Measurements from ENCODE around the gene ARHGAP42.

The ARHGAP42 gene

DNA sequence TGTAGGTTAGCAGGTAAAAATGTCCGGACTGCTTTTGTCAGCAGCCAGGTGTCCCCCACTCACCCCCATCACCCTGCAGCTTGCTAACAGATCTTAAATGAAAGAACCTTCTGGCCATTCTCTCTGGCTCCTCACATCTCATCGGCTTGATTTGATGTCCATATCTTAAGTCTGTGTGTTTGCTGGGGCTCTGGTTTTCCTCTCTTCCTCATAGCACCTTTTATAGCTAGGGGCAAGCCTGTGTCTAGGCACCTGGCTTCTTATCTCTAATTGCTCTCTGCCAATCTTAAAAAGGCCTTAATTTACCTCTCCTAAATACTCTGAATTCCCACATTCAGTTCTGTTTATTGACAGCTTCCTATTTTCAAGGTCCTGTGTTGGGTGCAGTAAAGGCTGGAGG, 72.0 kb downstream of the ARHGAP42 start:
- DNase-seq (ENCODE audit: low read depth): no peak
- TF ChIP-seq, protein P1, sequence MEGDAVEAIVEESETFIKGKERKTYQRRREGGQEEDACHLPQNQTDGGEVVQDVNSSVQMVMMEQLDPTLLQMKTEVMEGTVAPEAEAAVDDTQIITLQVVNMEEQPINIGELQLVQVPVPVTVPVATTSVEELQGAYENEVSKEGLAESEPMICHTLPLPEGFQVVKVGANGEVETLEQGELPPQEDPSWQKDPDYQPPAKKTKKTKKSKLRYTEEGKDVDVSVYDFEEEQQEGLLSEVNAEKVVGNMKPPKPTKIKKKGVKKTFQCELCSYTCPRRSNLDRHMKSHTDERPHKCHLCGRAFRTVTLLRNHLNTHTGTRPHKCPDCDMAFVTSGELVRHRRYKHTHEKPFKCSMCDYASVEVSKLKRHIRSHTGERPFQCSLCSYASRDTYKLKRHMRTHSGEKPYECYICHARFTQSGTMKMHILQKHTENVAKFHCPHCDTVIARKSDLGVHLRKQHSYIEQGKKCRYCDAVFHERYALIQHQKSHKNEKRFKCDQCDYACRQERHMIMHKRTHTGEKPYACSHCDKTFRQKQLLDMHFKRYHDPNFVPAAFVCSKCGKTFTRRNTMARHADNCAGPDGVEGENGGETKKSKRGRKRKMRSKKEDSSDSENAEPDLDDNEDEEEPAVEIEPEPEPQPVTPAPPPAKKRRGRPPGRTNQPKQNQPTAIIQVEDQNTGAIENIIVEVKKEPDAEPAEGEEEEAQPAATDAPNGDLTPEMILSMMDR (conservative IDR thresholded peaks at IDR 0.05; ENCODE audit: low read depth, low read length): no peak
- no peak overlapping the region for H3K4me3 ChIP-seq (ENCODE audit: low read length)

DNA sequence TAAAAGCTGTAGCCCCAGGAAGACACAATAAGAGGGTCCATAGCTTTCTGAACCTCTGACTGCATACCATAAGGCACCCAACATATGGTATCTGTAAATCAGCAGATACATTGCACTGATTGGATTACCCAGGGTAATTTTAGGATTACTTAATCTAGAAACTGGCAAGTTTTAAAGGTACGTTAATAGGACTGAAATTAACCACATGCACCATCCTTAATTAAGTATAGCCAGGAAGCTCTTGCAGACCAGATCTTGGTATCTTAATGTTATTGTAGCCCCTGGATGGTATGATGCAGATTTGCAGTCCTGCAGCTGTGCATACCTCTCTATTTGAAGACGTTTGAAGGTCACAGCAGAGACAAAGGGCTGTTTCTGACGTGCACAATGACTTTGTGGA, 72.8 kb downstream of the ARHGAP42 start:
- no peak overlapping the region for H3K4me3 ChIP-seq (ENCODE audit: low read length)
- DNase-seq (ENCODE audit: low read depth): no peak
- TF ChIP-seq, protein P1 (conservative IDR thresholded peaks at IDR 0.05; ENCODE audit: low read depth, low read length): no peak

DNA sequence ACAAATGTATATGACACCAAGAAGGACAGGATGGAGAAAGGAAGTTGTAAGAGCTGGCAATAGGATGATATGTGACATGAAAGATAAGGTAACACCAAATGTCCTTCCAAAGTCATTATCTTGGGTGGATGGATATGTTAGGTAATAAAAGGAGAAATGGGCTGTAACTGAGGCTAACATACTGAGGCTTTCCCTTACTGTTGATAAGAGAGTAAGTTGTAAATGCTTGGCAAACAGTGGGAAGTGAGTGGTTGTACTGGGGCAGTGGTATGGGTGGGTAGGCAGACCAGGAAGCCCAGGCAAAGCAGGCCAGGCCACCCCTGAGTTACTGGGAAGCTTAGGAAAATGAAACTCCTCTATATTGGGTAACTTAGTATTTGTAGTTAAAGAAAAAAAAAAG, 73.7 kb downstream of the ARHGAP42 start:
- DNase-seq (ENCODE audit: low read depth): no peak
- TF ChIP-seq, protein P1 (conservative IDR thresholded peaks at IDR 0.05; ENCODE audit: low read depth, low read length): no peak
- no peak overlapping the region for H3K4me3 ChIP-seq (ENCODE audit: low read length)

DNA sequence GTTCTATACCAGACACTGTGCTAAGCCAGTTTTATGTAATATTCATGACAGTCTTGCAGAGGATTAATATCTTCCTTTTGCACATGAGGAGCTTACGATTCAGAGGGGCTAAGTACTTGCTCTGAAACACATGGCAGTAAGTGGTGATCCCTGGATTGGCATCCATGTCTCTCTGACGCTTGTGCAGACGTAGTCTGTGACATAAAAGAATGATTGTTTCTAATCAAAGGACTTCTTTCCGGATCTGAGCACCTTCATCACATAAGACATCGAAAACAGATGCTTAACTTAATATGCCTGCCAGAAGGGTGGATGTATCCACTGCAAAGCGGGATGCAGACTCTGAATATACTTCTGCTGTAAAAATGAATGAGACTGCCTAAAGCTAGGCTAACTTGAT, 74.8 kb downstream of the ARHGAP42 start:
- TF ChIP-seq, protein P1 (conservative IDR thresholded peaks at IDR 0.05; ENCODE audit: low read depth, low read length): no peak
- no peak for DNase-seq (ENCODE audit: low read depth)
- no peak overlapping the region for H3K4me3 ChIP-seq (ENCODE audit: low read length)

DNA sequence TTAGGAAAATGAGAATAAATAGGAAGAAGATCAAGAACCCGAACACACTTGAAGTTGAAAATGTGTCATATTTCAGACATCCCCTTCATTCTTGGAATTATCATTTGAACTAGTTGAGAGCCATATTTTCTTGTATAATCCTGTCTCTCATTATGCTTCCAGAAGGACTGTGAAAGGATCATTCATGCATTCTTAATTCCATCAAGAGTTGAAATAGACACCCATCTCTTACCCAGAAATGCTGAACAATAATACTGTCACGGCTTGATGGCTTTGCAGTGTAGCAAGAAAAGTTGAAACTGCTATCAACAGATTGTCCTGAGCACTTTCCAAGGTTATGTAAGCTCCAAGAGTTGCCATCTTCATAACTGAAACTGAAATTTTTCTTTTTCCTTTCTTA, 79.7 kb downstream of the ARHGAP42 start:
- DNase-seq (ENCODE audit: low read depth): no peak
- TF ChIP-seq, protein P1 (conservative IDR thresholded peaks at IDR 0.05; ENCODE audit: low read depth, low read length): no peak
- H3K4me3 ChIP-seq (ENCODE audit: low read length): no peak overlapping the region

DNA sequence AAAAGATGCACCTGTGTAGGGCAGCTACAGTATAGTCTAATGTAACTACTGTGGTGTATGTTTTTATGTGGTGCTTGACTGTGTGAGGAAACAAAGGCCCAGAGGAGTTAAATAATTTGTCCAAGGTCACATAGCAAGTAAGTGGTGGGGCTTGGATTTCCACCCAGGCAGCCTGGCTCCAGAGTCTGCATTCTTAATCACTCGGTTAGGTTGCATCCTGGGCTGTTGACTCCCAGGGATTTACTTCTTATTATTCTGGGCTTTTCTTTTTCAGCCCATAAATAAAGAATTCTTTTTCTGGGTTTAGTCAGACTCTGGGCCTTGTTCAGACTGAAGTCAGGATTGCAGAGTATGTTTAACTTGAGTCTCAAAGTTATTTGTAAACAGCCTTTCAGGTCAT, 82.1 kb downstream of the ARHGAP42 start:
- H3K4me3 ChIP-seq (ENCODE audit: low read length): no peak overlapping the region
- no peak for DNase-seq (ENCODE audit: low read depth)
- TF ChIP-seq, protein P1 (conservative IDR thresholded peaks at IDR 0.05; ENCODE audit: low read depth, low read length): no peak

DNA sequence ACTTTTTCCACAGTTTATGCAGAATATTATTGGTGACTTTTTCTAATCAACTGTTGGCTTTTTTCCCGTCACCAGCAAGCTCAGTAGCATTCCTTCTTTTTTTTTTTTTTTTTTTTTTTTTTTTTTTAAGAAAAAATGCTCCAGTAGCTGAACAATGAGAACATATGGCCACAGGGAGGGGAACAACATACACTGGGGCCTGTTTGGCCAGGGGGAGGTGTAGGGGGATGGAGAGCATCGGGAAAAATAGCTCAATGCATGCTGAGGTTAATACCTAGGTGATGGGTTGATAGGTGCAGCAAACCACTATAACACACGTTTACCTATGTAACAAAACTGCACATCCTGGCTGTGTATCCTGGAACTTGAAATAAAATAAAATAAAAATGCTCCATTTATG, 82.5 kb downstream of the ARHGAP42 start:
- TF ChIP-seq, protein P1 (conservative IDR thresholded peaks at IDR 0.05; ENCODE audit: low read depth, low read length): no peak
- DNase-seq (ENCODE audit: low read depth): no peak
- H3K4me3 ChIP-seq (ENCODE audit: low read length): no peak overlapping the region

All from retinal pigment epithelial cell (primary cell).